ENCODE data around the gene TUSC2. TPM values are rescaled to one million over a fixed set of nuclear protein-coding genes. Genes with fewer than 3 reads are reported as not detected.

TUSC2 gene
- total and polyA plus RNA-seq, 2 of the 13 experiments (the other 11 are each of a cell fraction or from before 2014, with no cell fraction given): 36.7 to 39.1 TPM

- TF ChIP-seq ZNF275 (CRISPR knock-in tag; IDR thresholded peaks at IDR 0.05; ENCODE audit: borderline replicate concordance) (0 out of 2 replicates have a peak, but pooled peaks have one; percentile 9), GTF3A (CRISPR knock-in tag; conservative IDR thresholded peaks at IDR 0.05) (no peak), ZNF281 (CRISPR knock-in tag; IDR thresholded peaks at IDR 0.05; ENCODE audit: borderline replicate concordance) (peak; percentile 82), ZNF580 (CRISPR knock-in tag; IDR thresholded peaks at IDR 0.05; ENCODE audit: borderline replicate concordance, low read depth) (0 out of 2 replicates have a peak, but pooled peaks have one; percentile 15), MEIS1 (CRISPR knock-in tag; IDR thresholded peaks at IDR 0.05; ENCODE audit: borderline replicate concordance) (no peak), MED8 (CRISPR knock-in tag; IDR thresholded peaks at IDR 0.05; ENCODE audit: insufficient replicate concordance) (no peak), TOE1 (CRISPR knock-in tag; IDR thresholded peaks at IDR 0.05) (no peak), KDM5A (IDR thresholded peaks at IDR 0.05; ENCODE audit: borderline replicate concordance, low read length) (0 out of 2 replicates have a peak, but pooled peaks have one; percentile 74), REPIN1 (CRISPR knock-in tag; IDR thresholded peaks at IDR 0.05; ENCODE audit: borderline replicate concordance, low read depth) (no peak), TAF1 (CRISPR knock-in tag; IDR thresholded peaks at IDR 0.05) (peak; percentile 36; the same call in 1 of the 2 replicates), CSRNP2 (CRISPR knock-in tag; conservative IDR thresholded peaks at IDR 0.05; ENCODE audit: low read depth) (no peak), MIXL1 (CRISPR knock-in tag; IDR thresholded peaks at IDR 0.05) (no peak), ZSCAN21 (CRISPR knock-in tag; IDR thresholded peaks at IDR 0.05; ENCODE audit: borderline replicate concordance) (no peak; the same call in 1 of the 2 replicates), FOXP4 (CRISPR knock-in tag; IDR thresholded peaks at IDR 0.05) (no peak), ZNF569 (CRISPR knock-in tag; IDR thresholded peaks at IDR 0.05; ENCODE audit: borderline replicate concordance) (no peak), HDAC2 (CRISPR knock-in tag; IDR thresholded peaks at IDR 0.05) (0 out of 2 replicates have a peak, but pooled peaks have one; percentile 10), GATA4 (IDR thresholded peaks at IDR 0.05; ENCODE audit: borderline replicate concordance, low read depth) (0 out of 2 replicates have a peak, but pooled peaks have one; percentile 27), ZXDC (CRISPR knock-in tag; IDR thresholded peaks at IDR 0.05) (0 out of 2 replicates have a peak, but pooled peaks have one; percentile 33)
Measured at GRCh38 chr3:50320853-50321335, 7.1 kb downstream of the TUSC2 start (continued).

All from HepG2 (cell line).